SK-N-SH (cell line): Measurements from ENCODE around the gene ST8SIA6. TPM values are rescaled to one million over a fixed set of nuclear protein-coding genes. Genes with fewer than 3 reads are reported as not detected.
"Not testable (repeated sequence)": the region's sequence is repeated elsewhere in the genome, so short reads cannot be mapped to it uniquely, and the experiment has no call there.

Experiments
- CTCF ChIA-PET: fragments of 300-600, 350-600 bp; formaldehyde crosslinking; extraction: SDS; loops from one replicate; lab custom pipeline; 2021; lab: Yijun Ruan, JAX
- POLR2A ChIA-PET: fragments of 350-600 bp; sonication (Branson Sonifier 250); formaldehyde crosslinking; extraction: SDS; loops from one replicate; lab custom pipeline; 2020; ENCODE audit warnings: antibody characterized with exemption, inconsistent platforms; lab: Yijun Ruan, JAX
- DNase-seq: peaks from one replicate; pipeline ENCODE4 v3.0.0; 2012
- H2AFZ ChIP-seq: fragments of 200-600 bp; sonication (generic); 2 replicates; pipeline ENCODE4 v1.8.1; 2016; ENCODE audit warnings: antibody characterized with exemption, mild to moderate bottlenecking, low read depth
- H3F3A ChIP-seq: fragments of 200-600 bp; sonication (generic); replicated peaks from 2 replicates; pipeline ENCODE3; 2016; ENCODE audit warnings: antibody characterized with exemption, mild to moderate bottlenecking; ENCODE audit not compliant: insufficient read depth
- H3K27ac ChIP-seq, 2 experiments: fragments of 200-500 bp in 1 of 2; fragments of 200-600 bp in 1 of 2; sonication (Bioruptor generic) in 1 of 2; sonication (generic), shearing (Covaris generic) in 1 of 2; 2 replicates each; pipeline versions ENCODE4 v1.5.1 to v1.6.1; 2014 to 2016; ENCODE audit warnings: low read depth in 2 of 2, inconsistent platforms in 1 of 2, low read length in 1 of 2, mild to moderate bottlenecking in 1 of 2, mixed read lengths in 1 of 2
- H3K27me3 ChIP-seq: fragments of 200-600 bp; sonication (generic), shearing (Covaris generic); 2 replicates; pipeline ENCODE4 v1.6.1; 2016; ENCODE audit warnings: mixed run types; ENCODE audit not compliant: insufficient read depth
- H3K36me3 ChIP-seq, 2 experiments: fragments of 200-500 bp in 1 of 2; fragments of 200-600 bp in 1 of 2; sonication (Bioruptor generic) in 1 of 2; sonication (generic) in 1 of 2; replicated peaks in 1 of 2; 2 replicates each; pipeline versions ENCODE3 to v1.5.1; 2014 to 2016; ENCODE audit warnings: low read length in 1 of 2, mild to moderate bottlenecking in 1 of 2; ENCODE audit not compliant: insufficient read depth in 2 of 2, control insufficient read depth in 1 of 2
- H3K4me1 ChIP-seq, 2 experiments: fragments of 200-500 bp in 1 of 2; fragments of 200-600 bp in 1 of 2; sonication (Bioruptor generic) in 1 of 2; sonication (generic), shearing (Covaris generic) in 1 of 2; 2 replicates each; pipeline versions ENCODE4 v1.5.1 to v1.6.1; 2014 to 2016; ENCODE audit warnings: low read depth in 1 of 2, low read length in 1 of 2, mixed run types in 1 of 2; ENCODE audit not compliant: insufficient read depth in 2 of 2, control insufficient read depth in 1 of 2
- H3K4me2 ChIP-seq: fragments of 200-600 bp; sonication (generic), shearing (Covaris generic); 2 replicates; pipeline ENCODE4 v1.6.1; 2017; ENCODE audit warnings: mixed run types
- H3K4me3 ChIP-seq, 2 experiments: fragments of 200-500 bp in 1 of 2; fragments of 200-600 bp in 1 of 2; sonication (Bioruptor generic) in 1 of 2; sonication (generic), shearing (Covaris generic) in 1 of 2; 2 replicates each; pipeline versions ENCODE4 v1.5.1 to v1.8.1; 2014 to 2016; ENCODE audit warnings: low read depth in 2 of 2, inconsistent platforms in 1 of 2, low read length in 1 of 2, mild to moderate bottlenecking in 1 of 2, mixed read lengths in 1 of 2, moderate library complexity in 1 of 2
- H3K79me2 ChIP-seq: fragments of 200-600 bp; sonication (generic); 2 replicates; pipeline ENCODE4 v1.8.1; 2017; ENCODE audit warnings: mild to moderate bottlenecking; ENCODE audit not compliant: insufficient read depth
- H3K9ac ChIP-seq: fragments of 200-600 bp; sonication (generic); 2 replicates; pipeline ENCODE4 v1.6.1; 2017; ENCODE audit warnings: mixed run types
- H3K9me2 ChIP-seq: fragments of 200-600 bp; sonication (generic); 2 replicates; pipeline ENCODE4 v1.6.1; 2017; ENCODE audit warnings: mixed run types
- H3K9me3 ChIP-seq: fragments of 200-600 bp; sonication (generic); 2 replicates; pipeline ENCODE4 v1.6.1; 2017; ENCODE audit warnings: mixed run types, mild to moderate bottlenecking, moderate library complexity
- H4K20me1 ChIP-seq: fragments of 200-600 bp; sonication (generic); 2 replicates; pipeline ENCODE4 v1.6.1; 2017; ENCODE audit warnings: mild to moderate bottlenecking, mixed run types; ENCODE audit not compliant: insufficient read depth
- EZH2phosphoT487 ChIP-seq: fragments of 200-600 bp; sonication (generic); IDR thresholded peaks from 2 replicates; pipeline ENCODE4 v1.6.1; 2017; ENCODE audit warnings: low read depth, mixed run types, mild to moderate bottlenecking, antibody characterized with exemption, moderate library complexity, borderline replicate concordance
- FOXM1 ChIP-seq: IDR thresholded peaks from 2 replicates; pipeline ENCODE4 v1.4.0; 2012; ENCODE audit warnings: low read depth, mild to moderate bottlenecking
- GABPA ChIP-seq: IDR thresholded peaks from 2 replicates; pipeline ENCODE4 v1.4.0; 2012; ENCODE audit warnings: low read depth, mild to moderate bottlenecking
- GATA2 ChIP-seq: sonication (generic); formaldehyde crosslinking; IDR thresholded peaks from 2 replicates; pipeline ENCODE4 v1.5.0; 2020; ENCODE audit warnings: mild to moderate bottlenecking, missing genetic modification reagents
- IRF3 ChIP-seq: fragments of 150-350 bp; IDR thresholded peaks from 2 replicates; pipeline ENCODE4 v1.6.1; 2016; ENCODE audit warnings: mild to moderate bottlenecking, low read depth, low read length
- MAX ChIP-seq: IDR thresholded peaks from 2 replicates; pipeline ENCODE4 v1.4.0; 2012; ENCODE audit warnings: low read depth
- MEF2A ChIP-seq: IDR thresholded peaks from 2 replicates; pipeline ENCODE4 v1.4.0; 2012; ENCODE audit warnings: low read depth, borderline replicate concordance
- NRF1 ChIP-seq: IDR thresholded peaks from 2 replicates; pipeline ENCODE4 v1.6.1; 2012; ENCODE audit warnings: low read depth, mild to moderate bottlenecking, low read length
- POLR2AphosphoS5 ChIP-seq: IDR thresholded peaks from 2 replicates; pipeline ENCODE4 v1.6.1; 2012; ENCODE audit warnings: low read depth, low read length
- RCOR1 ChIP-seq: fragments of 150-350 bp; IDR thresholded peaks from 2 replicates; pipeline ENCODE4 v1.6.1; 2017; ENCODE audit warnings: antibody characterized with exemption, low read length
- RXRA ChIP-seq: IDR thresholded peaks from 2 replicates; pipeline ENCODE4 v1.4.0; 2012; ENCODE audit warnings: low read depth, mild to moderate bottlenecking, borderline replicate concordance
- SMC3 ChIP-seq: IDR thresholded peaks from 2 replicates; pipeline ENCODE4 v1.6.1; 2012; ENCODE audit warnings: low read depth, low read length, improper control_type of control experiment
- TAF1 ChIP-seq: IDR thresholded peaks from 2 replicates; pipeline ENCODE4 v1.6.1; 2012; ENCODE audit warnings: low read depth, mild to moderate bottlenecking, low read length, moderate library complexity, borderline replicate concordance
- TCF12 ChIP-seq: IDR thresholded peaks from 2 replicates; pipeline ENCODE4 v1.4.0; 2012
- WGBS: methylation state at CpG from one replicate; pipeline ENCODE4 v1.1.6; 2017; ENCODE audit warnings: low lambda C conversion rate; 5-methylcytosine and 5-hydroxymethylcytosine counted together
- polyA plus RNA-seq, 3 experiments: library from polyadenylated mRNA; depleted of rRNA; stranded (reverse); fragments of >200 nt; gene quantifications; 2 replicates each; pipeline ENCODE4 v1.2.3, GENCODE V29; 2012
- TF ChIP-seq, protein P1 (sequence below): IDR thresholded peaks from 2 replicates; pipeline ENCODE4 v1.6.1; 2012; ENCODE audit warnings: mild to moderate bottlenecking, low read depth, low read length, moderate library complexity
- TF ChIP-seq, protein P2 (sequence below): fragments of 200-600 bp; sonication (generic); IDR thresholded peaks from 2 replicates; pipeline ENCODE4 v1.6.1; 2017; ENCODE audit warnings: antibody characterized with exemption, mild to moderate bottlenecking, moderate library complexity

Gene ST8SIA6
- polyA plus RNA-seq, 1 of the 3 experiments (the other 2 are of a cell fraction): 0.03 TPM

DNA sequence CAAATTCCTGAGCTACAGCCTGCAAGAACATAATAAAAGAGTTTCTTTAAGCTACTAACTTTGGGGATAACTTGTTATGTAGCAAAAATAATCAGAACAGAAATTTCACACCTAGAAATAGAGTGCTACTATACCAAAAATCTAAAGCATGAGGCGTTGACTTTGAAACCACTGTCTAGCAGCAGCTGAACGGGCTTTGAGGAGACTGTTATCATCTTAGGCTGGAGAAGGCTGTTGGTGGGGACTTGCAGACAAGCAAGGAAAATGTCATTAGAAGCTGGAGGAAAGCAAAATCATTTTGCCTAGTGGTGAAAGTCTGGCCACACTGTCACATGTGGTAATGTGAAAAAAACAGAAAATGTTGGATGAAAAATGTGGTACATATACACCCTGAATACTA is 48.4 kb upstream of the ST8SIA6 start:
- Histone ChIP-seq H3K9ac (no peak overlapping the region), H3K4me1 (peaks cover 0 to 14% of the 10 kb centered on the region in 2 experiments; a peak in 2 of 4 replicates)
- TF ChIP-seq GABPA (no peak), MEF2A (no peak), GATA2 (no peak), EZH2phosphoT487 (no peak), NRF1 (no peak), TAF1 (no peak)
- TF ChIP-seq, all 33 proteins: peak for 0
- Histone ChIP-seq H3K36me3 (no peaks in the 10 kb centered on the region), H3K27me3 (no peaks in the 10 kb centered on the region), H3K4me2 (no peak overlapping the region), H3K9me3 (no peaks in the 10 kb centered on the region), H2AFZ (no peak overlapping the region), H3F3A (peaks cover 28% of the 10 kb centered on the region), H3K4me3 (no peak overlapping the region), H3K79me2 (no peaks in the 10 kb centered on the region), H3K9me2 (no peaks in the 10 kb centered on the region), H3K27ac (no peak overlapping the region), H4K20me1 (no peaks in the 10 kb centered on the region)
- CTCF ChIA-PET: no interaction called here
- 77% methylated on average over 2 of the region's 2 CpGs for WGBS
- POLR2A ChIA-PET: no interaction called here
- no peak for DNase-seq

GRCh38 chr10:17499014-17499413 is 44.6 kb upstream of the ST8SIA6 start:
- H3K9me3 ChIP-seq, CTCF ChIA-PET, H3K9ac ChIP-seq, DNase-seq, H3K79me2 ChIP-seq, H3K27ac ChIP-seq, H3K4me3 ChIP-seq, H3K4me1 ChIP-seq, H3K27me3 ChIP-seq, H3F3A ChIP-seq, H3K36me3 ChIP-seq, H3K4me2 ChIP-seq, H2AFZ ChIP-seq, POLR2A ChIA-PET, H4K20me1 ChIP-seq, H3K9me2 ChIP-seq: not testable (repeated sequence)
- WGBS: 91% methylated on average over 5 of the region's 5 CpGs

GRCh38 chr10:17497446-17498030 is 43.1 kb upstream of the ST8SIA6 start:
- Histone ChIP-seq H3K9ac (no peak overlapping the region), H4K20me1 (no peaks in the 10 kb centered on the region), H2AFZ (no peak overlapping the region), H3K9me3 (no peaks in the 10 kb centered on the region), H3K27ac (no peak overlapping the region), H3F3A (peaks cover under 1% of the 10 kb centered on the region), H3K27me3 (no peaks in the 10 kb centered on the region), H3K4me1 (no peaks in the 10 kb centered on the region), H3K36me3 (no peaks in the 10 kb centered on the region), H3K4me3 (no peak overlapping the region), H3K4me2 (no peak overlapping the region), H3K9me2 (no peaks in the 10 kb centered on the region), H3K79me2 (no peaks in the 10 kb centered on the region)
- ChIA-PET CTCF (no interaction called here), POLR2A (no interaction called here)
- whole genome bisulfite sequencing: 89% methylated on average over 6 of the region's 6 CpGs
- no peak for DNase-seq
- no peak for TF ChIP-seq RXRA
- TF ChIP-seq TCF12: no peak
- no peak for TF ChIP-seq TAF1
- no peak for TF ChIP-seq FOXM1
- TF ChIP-seq EZH2phosphoT487: no peak
- no peak for TF ChIP-seq SMC3
- TF ChIP-seq, protein P1, sequence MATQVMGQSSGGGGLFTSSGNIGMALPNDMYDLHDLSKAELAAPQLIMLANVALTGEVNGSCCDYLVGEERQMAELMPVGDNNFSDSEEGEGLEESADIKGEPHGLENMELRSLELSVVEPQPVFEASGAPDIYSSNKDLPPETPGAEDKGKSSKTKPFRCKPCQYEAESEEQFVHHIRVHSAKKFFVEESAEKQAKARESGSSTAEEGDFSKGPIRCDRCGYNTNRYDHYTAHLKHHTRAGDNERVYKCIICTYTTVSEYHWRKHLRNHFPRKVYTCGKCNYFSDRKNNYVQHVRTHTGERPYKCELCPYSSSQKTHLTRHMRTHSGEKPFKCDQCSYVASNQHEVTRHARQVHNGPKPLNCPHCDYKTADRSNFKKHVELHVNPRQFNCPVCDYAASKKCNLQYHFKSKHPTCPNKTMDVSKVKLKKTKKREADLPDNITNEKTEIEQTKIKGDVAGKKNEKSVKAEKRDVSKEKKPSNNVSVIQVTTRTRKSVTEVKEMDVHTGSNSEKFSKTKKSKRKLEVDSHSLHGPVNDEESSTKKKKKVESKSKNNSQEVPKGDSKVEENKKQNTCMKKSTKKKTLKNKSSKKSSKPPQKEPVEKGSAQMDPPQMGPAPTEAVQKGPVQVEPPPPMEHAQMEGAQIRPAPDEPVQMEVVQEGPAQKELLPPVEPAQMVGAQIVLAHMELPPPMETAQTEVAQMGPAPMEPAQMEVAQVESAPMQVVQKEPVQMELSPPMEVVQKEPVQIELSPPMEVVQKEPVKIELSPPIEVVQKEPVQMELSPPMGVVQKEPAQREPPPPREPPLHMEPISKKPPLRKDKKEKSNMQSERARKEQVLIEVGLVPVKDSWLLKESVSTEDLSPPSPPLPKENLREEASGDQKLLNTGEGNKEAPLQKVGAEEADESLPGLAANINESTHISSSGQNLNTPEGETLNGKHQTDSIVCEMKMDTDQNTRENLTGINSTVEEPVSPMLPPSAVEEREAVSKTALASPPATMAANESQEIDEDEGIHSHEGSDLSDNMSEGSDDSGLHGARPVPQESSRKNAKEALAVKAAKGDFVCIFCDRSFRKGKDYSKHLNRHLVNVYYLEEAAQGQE: no peak
- TF ChIP-seq POLR2AphosphoS5: no peak
- TF ChIP-seq GATA2: no peak
- no peak for TF ChIP-seq IRF3
- TF ChIP-seq MAX: no peak
- TF ChIP-seq, protein P2, sequence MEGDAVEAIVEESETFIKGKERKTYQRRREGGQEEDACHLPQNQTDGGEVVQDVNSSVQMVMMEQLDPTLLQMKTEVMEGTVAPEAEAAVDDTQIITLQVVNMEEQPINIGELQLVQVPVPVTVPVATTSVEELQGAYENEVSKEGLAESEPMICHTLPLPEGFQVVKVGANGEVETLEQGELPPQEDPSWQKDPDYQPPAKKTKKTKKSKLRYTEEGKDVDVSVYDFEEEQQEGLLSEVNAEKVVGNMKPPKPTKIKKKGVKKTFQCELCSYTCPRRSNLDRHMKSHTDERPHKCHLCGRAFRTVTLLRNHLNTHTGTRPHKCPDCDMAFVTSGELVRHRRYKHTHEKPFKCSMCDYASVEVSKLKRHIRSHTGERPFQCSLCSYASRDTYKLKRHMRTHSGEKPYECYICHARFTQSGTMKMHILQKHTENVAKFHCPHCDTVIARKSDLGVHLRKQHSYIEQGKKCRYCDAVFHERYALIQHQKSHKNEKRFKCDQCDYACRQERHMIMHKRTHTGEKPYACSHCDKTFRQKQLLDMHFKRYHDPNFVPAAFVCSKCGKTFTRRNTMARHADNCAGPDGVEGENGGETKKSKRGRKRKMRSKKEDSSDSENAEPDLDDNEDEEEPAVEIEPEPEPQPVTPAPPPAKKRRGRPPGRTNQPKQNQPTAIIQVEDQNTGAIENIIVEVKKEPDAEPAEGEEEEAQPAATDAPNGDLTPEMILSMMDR: no peak
- TF ChIP-seq RCOR1: no peak
